SH-SY5Y (cell line): ENCODE results near the gene DPEP2.

Source experiments
- GATA2 ChIP-seq: IDR thresholded peaks from 2 replicates; pipeline ENCODE4 v1.6.1; 2011; ENCODE audit warnings: mild to moderate bottlenecking, low read depth, low read length
- GATA3 ChIP-seq: IDR thresholded peaks from 2 replicates; pipeline ENCODE4 v1.6.1; 2011; ENCODE audit warnings: low read depth, mild to moderate bottlenecking, low read length, moderate library complexity

DNA sequence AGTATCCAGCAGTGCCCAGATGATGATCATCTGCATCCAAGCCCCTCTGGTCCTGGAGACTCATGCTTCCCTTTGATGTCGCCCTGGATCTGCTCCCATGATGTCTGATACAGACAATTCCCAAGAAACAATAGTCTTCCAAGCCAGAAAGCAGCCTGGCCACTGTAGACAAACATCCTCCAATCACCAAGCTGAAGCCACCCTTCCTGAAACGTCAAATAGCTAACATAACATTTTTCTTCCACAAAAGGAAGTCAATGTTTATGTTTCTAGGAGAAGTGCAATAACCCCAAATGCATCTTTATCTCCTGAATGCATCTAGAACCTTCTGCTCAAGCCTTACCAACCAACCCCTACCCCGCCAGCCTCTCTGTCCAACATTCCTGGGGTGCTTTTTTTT lies 1.2 kb upstream of the DPEP2 start:
- TF ChIP-seq GATA2 (no peak), GATA3 (no peak)
